Activated naive CD4-positive, alpha-beta T cell treated with anti-CD3 and anti-CD28 coated beads, Interleukin-2, amount 50 U/mL, for 16 hours (primary cell): ENCODE measurements around the gene CDK10.

Experiments
- DNase-seq: peaks from one replicate; pipeline ENCODE4 v3.0.0-alpha.2; 2020

Gene CDK10

GRCh38 chr16:89738072-89738377 is 51.5 kb downstream of the CDK10 start:
- DNase-seq, result no peak

- DNase-seq, result no peak
These were observed 52.2 kb downstream of the CDK10 start for GRCh38 chr16:89738538-89739317.

- no peak for DNase-seq
These were observed 52.9 kb downstream of the CDK10 start for GRCh38 chr16:89739383-89739782.

GRCh38 chr16:89741342-89742014 is 55.0 kb downstream of the CDK10 start:
- no peak for DNase-seq

- no peak for DNase-seq
These were observed 56.5 kb downstream of the CDK10 start for GRCh38 chr16:89742948-89743347.

GRCh38 chr16:89744813-89745212 is 58.3 kb downstream of the CDK10 start:
- DNase-seq, result no peak
